ENCODE measurements around the gene ST6GALNAC3. TPM values are rescaled to one million over a fixed set of nuclear protein-coding genes. Genes with fewer than 3 reads are reported as not detected.
"Not testable (repeated sequence)": the region's sequence is repeated elsewhere in the genome, so short reads cannot be mapped to it uniquely, and the experiment has no call there.

Gene ST6GALNAC3
- total RNA-seq, 2 experiments from 2014 or later = 0.21 to 0.44 TPM

DNA sequence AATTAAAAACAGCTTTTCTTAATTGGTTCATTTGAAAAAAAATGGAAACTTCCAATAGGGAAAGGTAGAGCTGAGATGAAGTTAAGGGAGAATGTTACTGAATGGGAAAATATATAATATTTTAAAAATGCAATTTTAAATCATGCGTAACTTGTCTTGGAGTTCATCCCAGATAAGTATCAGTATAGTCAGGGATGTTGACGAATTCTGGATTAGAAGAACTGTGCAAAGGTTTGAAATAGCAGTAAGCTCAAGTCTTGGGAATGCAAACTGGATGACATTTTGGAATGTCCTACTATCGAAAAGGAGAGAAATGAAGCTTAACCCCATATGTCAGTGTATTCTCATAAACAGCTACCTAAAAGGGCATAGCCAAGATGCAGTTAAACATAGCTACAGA, 4.0 kb upstream of the ST6GALNAC3 start:
- POLR2A ChIA-PET = no interaction called here
- CTCF ChIA-PET = no interaction called here

DNA sequence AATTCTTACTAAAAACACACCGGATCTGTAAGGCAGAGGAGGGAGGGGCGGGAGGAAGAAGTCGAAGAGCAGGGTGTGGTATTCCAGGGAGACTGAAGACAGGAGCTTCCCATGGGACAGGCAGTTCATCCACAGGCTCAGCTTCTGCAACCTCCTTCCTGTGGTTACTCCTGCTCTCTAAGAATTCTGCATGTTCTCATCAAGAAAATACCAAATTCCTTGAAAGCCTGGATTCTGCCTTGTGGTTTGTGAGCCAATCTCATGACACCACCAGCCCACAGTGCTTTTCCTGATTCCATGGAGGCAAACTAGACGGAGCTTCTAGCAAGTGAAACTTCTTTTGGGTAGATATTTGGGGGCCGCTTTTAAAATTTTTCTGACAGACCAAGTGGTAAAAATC, 1.1 kb upstream of the ST6GALNAC3 start:
- CTCF ChIA-PET = no interaction called here
- POLR2A ChIA-PET = no interaction called here

DNA sequence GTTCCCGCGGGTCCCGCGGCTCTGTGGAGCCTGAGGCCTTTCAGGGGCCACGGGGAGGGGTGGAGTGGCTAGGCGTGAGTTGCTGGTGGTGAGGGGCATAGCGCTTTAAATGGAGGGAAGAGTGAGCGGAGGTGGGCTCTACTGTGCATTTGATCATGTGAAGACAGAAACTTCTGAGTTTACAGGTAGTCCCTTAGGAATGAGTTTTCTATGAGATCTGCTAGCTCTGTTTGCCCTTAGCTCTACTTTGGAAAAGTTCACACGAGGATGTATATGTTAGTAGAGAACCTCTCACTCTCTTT, 593 bp downstream of the ST6GALNAC3 start:
- ChIA-PET CTCF (no interaction called here), POLR2A (no interaction called here)

DNA sequence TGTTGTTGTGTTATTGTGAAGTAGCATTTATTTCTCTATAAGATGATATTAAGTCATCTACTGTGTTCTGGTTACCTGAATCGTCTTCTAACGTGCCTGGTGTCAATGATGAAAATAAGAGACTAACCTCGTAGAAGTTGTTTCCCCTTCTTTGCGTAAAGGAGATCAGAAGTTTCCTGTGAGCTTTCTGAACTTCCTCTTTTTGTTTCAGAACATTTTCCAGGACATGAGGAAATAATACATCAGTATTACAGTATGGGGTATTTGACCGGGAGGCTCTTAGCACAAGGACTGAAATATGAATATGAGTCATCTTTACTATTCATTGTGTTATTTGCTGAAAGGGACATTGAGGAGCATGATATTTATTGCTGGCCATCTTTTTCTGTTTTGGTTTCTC, 1.3 kb downstream of the ST6GALNAC3 start:
- ChIA-PET POLR2A (no interaction called here), CTCF (no interaction called here)

DNA sequence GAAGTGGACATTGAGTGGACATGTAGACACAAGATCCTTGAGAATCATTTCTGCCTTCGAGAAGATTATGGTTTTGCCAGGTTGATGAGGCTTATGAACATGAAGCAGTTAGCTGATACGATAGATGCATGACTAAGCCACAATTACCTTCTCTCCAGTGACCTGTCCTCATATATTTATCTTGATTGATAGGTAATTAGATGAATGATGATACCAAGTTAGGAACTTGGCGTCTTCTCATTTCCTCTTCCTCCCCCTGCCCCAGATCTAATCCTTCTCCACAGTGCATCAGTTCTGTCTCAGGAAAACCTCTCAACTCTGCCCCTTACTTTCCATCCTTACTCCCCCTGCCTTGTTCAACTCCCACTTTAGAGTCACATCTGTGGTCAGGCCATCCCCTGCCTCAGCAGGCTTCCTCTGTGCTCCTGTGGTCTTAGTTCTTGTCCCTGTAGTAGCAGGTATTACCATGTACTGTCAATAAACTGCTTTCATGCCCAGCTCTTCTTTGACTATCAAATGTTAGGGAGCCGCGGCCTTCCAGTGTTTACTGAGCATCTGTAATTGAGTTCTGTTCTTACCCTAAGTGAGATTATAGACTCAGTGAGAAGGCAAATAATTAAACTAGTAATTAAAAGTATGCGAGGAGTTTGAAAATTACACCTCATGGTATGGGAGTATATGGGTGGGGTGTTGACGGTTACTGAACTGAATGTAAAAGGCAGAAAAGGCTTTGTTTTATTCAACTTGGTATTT, 5.1 kb downstream of the ST6GALNAC3 start:
- ChIA-PET POLR2A (no interaction called here), CTCF (no interaction called here)

DNA sequence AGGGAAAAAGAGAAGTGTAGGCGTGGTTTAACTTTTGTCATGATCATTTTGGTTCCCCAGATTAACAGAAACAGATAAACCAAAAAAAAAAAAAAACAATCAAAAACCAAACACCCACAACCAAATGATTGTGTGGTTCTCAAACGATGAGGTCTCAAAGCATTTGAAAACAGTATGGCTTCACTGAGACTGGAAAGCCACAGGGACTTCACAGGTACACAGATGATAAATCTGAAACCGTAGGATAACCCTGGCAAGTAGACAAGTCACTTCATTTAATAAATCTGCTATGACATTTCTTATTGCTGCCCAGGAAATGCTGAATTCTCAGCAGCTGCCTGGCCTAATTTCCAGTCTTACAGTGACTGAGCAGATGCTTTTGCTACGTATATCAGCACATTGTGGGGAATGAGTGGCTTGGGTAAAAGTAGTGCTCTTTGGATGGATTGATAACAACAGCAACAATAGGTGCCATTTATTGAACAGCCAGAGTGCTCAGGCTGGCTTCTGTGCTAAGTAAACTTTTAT, 6.1 kb downstream of the ST6GALNAC3 start:
- ChIA-PET POLR2A (no interaction called here), CTCF (no interaction called here)

DNA sequence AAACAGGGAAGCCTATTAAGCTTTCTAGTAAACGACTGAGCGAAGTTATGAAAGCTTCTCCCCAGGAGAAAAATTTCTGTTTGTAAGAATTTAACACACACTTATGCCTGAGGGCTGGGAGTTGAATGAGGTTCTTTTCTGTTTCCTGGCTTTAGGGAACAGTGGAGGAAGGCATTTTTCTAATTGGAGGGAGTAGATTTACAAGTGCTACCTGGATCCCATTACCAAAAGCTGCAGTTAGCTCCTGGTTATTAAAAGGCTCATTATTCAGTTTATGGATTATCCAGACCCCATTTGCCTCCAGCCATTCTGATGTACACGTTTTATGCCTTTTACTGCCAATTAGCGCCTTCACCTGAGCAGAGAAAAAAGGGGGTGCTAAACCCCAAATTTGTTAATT, 7.5 kb downstream of the ST6GALNAC3 start:
- ChIA-PET CTCF (no interaction called here), POLR2A (no interaction called here)

DNA sequence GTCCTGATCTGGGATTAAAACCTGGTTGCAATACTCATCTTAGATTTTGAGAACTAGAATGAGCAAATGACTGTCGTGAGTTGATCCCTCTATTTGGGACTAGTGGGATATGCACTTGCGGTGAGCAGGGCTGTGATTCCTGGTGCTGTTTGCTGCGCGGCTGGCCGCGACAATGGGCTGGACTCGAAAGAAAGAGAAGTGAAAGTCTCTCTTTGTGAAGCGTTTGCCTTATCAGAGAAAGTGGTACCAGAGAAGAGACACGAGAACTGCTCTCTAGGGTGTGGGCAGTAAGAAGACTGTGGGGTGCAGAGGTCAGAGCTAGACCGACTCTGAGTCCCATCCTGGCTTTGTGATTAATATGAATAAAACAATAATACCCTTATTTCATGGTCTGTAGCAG, 8.6 kb downstream of the ST6GALNAC3 start:
- CTCF ChIA-PET = no interaction called here
- POLR2A ChIA-PET = no interaction called here

DNA sequence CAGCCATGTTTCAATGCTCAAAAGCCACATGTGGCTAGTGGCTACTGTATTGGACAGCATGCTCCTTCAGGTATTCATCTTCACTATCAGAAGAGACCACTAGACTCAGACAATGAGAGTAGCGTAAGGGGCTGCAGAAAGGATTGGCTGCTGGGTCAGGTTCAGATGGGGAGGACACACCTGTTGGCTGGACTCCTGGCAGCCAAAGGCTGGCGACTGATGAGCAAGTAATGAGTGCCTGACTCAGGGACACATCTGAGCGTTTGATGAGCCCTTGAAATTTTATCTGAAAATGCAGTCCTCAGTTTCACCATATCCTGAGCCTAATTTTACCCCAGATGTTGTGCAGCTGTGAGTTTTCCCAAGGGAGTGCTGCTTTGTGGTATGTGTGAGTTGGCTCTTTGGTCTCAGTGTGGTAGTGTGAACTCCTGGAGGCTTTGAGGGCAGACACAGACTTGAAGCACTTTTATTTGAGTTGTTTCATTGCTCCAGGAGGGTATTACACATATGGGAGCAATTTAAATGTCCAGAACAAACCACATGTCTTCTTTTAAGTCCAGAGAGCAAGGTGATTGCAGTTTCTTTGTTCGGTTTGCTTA, 9.6 kb downstream of the ST6GALNAC3 start:
- CTCF ChIA-PET = no interaction called here
- POLR2A ChIA-PET = no interaction called here

DNA sequence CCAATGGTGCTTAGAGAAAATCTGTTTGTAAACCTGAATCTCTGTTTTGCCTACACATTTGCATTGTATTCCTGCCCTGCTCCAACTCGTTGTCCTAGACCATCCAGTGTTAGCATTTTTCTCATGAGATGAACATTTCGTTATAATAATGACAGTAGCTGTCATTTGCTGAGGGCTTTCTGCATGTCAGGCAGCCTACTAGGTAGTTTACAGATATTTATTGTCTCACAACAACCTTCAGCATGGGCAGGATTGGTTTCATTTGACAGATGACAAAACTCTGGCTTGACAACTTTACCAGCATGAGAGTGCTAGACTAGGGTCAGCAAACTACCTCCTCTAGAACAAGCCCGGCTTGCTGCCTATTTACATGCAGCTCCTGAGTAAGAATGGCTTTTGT, 10.1 kb downstream of the ST6GALNAC3 start:
- POLR2A ChIA-PET = no interaction called here
- CTCF ChIA-PET = no interaction called here

DNA sequence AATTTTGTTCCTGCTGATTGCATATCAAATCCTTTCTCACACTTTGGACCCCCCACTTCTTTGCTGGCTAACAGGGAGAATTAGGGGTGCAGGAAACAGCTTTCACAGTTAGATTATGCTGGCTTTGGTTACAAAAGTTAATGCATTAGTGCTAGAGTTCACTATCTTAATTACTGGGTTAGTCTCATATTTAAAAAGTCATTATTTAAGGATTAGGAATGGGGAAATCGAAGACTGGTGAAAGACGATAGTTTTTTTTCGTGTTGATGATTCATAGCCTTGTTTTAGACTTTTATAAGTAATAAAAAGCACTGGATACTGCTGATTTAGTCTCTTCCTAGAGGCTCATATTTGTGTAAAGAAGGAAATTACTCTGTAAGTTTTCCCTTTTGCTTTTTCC, 11.6 kb downstream of the ST6GALNAC3 start:
- POLR2A ChIA-PET = no interaction called here
- CTCF ChIA-PET = no interaction called here

DNA sequence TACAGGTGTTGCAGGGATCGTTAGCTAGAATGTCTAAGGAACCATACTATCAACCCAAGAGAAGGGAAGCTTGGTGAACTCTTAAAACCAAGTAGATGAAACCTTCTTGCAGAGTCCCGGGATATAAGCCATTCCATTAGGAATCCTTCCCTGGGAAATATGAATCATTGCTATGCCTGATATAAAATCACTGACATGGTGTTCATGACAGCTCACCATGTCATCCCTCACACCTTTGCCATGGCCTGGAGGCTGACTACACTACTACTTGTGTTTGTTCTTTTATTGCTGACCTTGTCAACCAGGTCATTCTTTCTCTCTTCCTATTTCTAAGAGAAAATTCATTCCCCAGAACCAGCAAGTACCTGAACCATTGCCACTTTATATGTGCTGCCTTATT, 12.1 kb downstream of the ST6GALNAC3 start:
- CTCF ChIA-PET = no interaction called here
- POLR2A ChIA-PET = no interaction called here

DNA sequence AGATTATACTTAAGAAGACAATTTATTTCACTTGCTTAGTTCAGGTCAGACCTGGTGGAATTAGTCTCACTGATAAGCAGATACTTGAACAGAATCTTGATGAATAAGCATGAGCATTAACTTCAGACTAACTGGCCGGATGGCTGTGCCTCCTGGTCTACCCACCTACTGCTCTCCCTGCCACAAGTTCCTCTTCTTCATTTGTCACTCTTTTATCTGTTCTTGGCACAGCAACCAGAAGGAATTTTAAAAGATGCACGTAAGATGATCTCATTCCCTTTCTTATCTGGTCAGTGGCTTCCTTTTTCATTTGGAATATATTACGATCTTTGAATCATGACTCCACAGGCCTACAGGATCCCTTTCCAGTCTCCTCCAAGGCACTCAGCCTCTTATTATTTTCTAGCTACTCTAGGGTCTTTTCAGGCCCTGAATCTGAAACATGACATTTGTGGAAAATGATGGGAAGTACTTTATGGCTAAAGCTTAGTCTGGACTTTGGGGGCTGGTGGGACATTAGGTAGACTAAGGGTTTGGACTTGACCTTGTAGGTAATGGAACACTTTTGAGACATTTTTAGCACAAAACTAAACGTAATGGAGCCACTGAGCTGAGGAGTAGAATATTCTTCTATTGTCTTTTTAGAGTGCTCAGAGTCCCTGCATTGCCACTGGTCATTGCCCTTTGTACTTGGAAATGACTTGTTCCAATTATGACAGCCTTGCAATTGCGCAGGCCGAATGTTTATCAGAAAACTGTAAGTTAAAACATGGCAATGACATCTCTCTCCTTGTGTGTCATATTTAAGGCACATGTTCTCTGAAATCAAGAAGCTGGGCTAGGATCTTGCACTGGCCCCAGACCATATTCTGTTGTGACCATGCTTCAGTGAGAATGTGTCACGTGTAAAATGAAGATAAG, 16.0 kb downstream of the ST6GALNAC3 start:
- ChIA-PET CTCF (no interaction called here), POLR2A (no interaction called here)

DNA sequence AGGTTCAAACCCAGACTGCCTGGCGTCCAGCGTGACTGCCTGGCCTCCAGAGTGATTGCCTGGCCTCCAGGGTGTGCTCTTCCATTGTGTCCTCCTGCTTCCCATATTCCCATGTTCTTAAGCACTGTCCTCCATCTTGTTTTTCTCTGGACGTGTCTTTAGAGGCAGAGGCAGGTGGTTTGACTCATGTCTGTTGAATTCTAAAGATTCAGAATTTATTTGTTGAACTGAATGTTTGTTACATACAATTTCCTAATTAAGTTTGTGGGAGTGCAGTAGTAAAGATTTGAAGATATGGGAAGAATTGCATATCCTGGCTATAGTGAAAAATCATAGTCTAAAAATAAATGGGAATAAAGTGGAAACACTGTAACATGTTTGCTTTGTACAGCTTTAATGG, 18.3 kb downstream of the ST6GALNAC3 start:
- ChIA-PET POLR2A (no interaction called here), CTCF (no interaction called here)

DNA sequence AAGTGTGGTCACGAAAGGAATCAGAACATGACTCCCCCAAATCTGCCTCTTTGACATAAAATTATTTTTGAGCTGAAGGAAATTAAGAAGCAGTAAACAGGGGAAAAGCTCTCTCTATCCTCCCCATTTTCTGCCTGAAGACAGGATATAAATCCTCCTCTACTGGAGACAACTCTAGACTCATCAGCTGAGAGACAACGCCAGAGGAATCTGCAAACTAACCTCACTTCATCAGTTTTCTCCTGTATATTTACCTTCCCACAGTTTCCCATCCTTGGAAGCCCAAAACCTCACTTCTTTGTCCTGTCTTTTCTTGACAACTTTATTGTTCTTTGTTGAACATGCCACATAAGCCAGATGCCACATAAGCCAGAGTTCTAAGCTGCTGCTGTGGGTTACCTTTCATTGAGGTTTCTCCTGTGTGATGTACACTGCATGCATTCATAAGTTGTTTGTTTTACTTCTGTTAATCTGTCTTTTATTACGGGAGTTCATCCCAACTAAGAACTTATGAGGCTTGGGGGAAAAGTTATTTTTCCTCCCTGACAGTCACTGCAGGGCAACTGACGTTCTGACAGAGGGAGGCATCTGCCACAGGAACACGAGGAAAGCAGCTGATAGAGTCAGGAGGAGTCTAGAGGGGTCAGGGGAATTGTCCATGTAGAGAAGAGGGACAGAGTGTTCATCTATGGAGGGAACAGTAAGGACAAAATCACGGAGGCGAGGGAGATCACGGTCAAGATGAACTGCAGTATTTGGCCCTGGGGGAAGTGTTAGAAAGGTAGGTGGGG, 19.2 kb downstream of the ST6GALNAC3 start:
- POLR2A ChIA-PET = no interaction called here
- CTCF ChIA-PET = no interaction called here

DNA sequence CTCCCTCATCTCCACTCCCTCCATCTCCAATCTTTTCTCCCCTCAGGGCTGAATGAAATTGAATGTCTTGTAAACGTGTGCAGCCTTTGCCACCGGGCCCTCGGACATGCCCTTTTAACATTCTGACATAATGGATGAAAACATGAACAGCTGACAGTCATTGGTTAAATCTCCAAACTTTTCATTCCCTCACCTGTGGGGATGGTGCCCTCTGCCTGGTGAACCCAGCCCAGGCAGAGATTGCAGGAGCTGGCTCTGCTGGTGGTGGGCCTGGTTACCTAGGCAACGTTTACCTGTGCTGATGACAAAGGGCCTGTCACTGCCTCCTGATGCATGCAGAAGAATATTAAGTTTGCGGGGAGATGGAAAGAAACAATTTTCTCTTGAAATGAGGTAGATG, 21.3 kb downstream of the ST6GALNAC3 start:
- POLR2A ChIA-PET = no interaction called here
- CTCF ChIA-PET = no interaction called here

DNA sequence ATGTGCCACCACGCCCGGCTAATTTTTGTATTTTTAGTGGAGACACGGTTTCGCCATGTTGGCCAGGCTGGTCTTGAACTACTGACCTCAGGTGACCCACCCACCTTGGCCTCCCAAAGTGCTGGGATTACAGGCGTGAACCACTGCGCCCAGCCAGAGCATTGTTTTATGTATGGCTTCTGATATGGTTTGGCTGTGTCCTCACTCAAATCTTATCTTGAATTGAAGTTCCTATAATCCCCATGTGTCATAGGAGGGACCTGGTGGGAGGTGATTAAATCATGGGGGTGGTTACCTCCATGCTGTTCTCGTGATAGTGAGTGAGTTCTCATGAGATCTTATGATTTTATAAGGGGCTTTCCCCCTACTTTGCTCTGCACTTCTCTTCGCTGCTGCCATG, 22.5 kb downstream of the ST6GALNAC3 start:
- POLR2A ChIA-PET = not testable (repeated sequence)

DNA sequence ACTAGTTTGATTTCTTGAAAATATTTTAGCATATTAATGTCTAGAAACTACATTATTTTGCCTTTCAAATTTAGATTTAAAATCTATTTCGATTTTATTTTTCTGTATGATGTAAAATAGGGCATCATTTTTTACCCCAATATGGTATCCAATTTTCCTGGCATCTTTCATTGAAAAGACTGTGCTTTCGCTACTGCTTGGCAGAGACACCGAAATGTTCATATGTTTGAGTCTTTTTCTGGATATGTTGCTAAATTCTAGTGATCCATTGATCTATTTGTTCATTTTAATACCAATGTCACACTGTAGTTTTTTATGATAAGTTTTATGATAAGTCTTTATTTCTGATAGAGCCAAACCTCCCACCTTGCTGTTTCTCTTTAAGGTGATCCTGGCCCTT, 24.3 kb downstream of the ST6GALNAC3 start:
- ChIA-PET CTCF (no interaction called here), POLR2A (no interaction called here)

More for the DNA sequence above, 22.5 kb downstream of the ST6GALNAC3 start:
- CTCF ChIA-PET = not testable (repeated sequence)

DNA sequence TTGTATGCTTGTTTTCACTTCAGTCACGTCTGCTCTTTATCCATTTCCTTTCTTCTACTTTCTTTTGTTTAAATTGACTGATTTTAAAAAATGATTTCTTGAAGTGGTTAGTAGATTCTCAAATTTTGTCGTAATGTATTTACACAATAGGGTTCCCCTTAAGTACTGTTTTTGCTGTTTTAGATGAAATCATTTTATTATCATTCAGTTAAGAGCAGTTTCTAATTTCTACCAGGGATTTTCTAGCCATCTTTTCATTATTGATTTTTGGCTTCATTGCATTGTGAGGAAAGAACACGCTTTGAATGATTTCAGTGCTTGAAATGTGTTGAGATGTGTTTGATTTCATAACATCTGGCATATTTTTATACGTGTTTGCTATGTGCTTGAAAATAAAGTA, 27.0 kb downstream of the ST6GALNAC3 start:
- POLR2A ChIA-PET = no interaction called here
- CTCF ChIA-PET = no interaction called here

DNA sequence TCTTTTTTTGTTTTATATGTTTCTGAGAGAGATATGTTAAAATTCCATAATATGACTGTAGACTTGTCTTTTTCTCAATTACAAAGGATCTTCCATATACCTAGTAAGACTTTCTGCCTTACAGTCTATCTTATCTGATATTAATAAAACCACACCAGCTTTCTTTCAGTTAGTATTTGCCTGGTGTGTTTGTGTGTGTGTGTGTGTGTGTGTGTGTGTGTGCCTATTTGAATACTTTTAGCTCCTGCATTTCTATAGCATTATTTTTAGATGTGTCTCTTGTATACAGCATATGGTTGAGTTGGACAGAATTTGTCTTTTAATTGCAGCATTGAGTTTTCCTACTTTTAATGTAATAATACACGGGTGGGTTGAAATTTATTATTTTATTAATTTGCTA, 27.5 kb downstream of the ST6GALNAC3 start:
- ChIA-PET POLR2A (no interaction called here), CTCF (no interaction called here)

DNA sequence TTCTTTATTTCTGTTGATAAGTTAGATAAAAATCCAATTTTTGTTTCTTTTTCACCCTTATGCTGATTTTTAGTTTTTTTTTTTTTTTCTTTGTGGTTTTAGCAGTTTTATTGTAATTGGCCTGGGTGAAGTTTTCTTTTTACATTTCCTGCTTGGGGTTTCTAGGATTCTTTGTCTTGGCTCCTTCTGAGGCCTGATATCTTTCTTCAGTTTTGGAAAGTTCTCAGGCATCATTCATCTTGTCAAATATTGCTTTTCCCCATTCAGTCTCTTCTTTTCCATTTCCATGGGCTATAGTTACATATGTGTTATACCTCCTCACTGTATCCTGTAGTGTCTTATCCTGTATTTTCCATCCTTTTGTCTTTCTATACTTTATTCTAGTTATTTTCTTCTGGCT, 28.5 kb downstream of the ST6GALNAC3 start:
- ChIA-PET CTCF (no interaction called here), POLR2A (no interaction called here)
